ENCODE results near the gene RPS6KB1.
"Not testable (repeated sequence)": the region's sequence is repeated elsewhere in the genome, so short reads cannot be mapped to it uniquely, and the experiment has no call there.

Gene RPS6KB1

GRCh38 chr17:59946433-59946832 lies 53.5 kb downstream of the RPS6KB1 start:
- DNase-seq = not testable (repeated sequence)

GRCh38 chr17:59947310-59947709 lies 54.4 kb downstream of the RPS6KB1 start:
- DNase-seq = not testable (repeated sequence)

- no peak for DNase-seq
Measured at GRCh38 chr17:59950049-59950448, 57.1 kb downstream of the RPS6KB1 start.

GRCh38 chr17:59954856-59955255 lies 61.9 kb downstream of the RPS6KB1 start:
- no peak for DNase-seq

GRCh38 chr17:59959574-59959973 lies 66.7 kb downstream of the RPS6KB1 start:
- not testable (repeated sequence) for DNase-seq

- no peak for DNase-seq
Measured at GRCh38 chr17:59962739-59963318, 69.9 kb downstream of the RPS6KB1 start.

- peak; percentile 42 for DNase-seq
Measured at GRCh38 chr17:59963738-59964481, 71.0 kb downstream of the RPS6KB1 start.

- peak; percentile 85 for DNase-seq
Measured at GRCh38 chr17:59964482-59965328, 71.8 kb downstream of the RPS6KB1 start, which contains the start of gene RNFT1. Gene RNFT1, minus strand, starts transcription at chr17:59964740. Its CDS starts 77 bp downstream, at chr17:59964663.

GRCh38 chr17:59971771-59972170 lies 78.8 kb downstream of the RPS6KB1 start:
- DNase-seq = not testable (repeated sequence)

- peak; percentile 28 for DNase-seq
Measured at GRCh38 chr17:59972778-59973177, 79.9 kb downstream of the RPS6KB1 start.

- not testable (repeated sequence) for DNase-seq
Measured at GRCh38 chr17:59973483-59973882, 80.6 kb downstream of the RPS6KB1 start.

GRCh38 chr17:59975166-59975565 lies 82.2 kb downstream of the RPS6KB1 start:
- not testable (repeated sequence) for DNase-seq

GRCh38 chr17:59996608-59997007 lies 103.7 kb downstream of the RPS6KB1 start:
- DNase-seq = not testable (repeated sequence)

All from fibroblast of skin of abdomen (primary cell).